MM.1S (cell line): ENCODE data around the gene RELN.

Experiments
- DNase-seq: peaks from one replicate; pipeline ENCODE4 v3.0.0-alpha.2; 2015
- H2AFZ ChIP-seq: fragments of 300-600 bp; sonication (generic); 2 replicates; pipeline ENCODE4 v1.6.0; 2016; ENCODE audit warnings: antibody characterized with exemption, low read length
- H3F3A ChIP-seq: fragments of 300-600 bp; sonication (generic); 2 replicates; pipeline ENCODE4 v1.6.1; 2016; ENCODE audit warnings: mild to moderate bottlenecking, antibody characterized with exemption, low read length, moderate library complexity, mixed read lengths; ENCODE audit not compliant: insufficient read depth
- H3K27ac ChIP-seq: fragments of 300-600 bp; sonication (generic); 2 replicates; pipeline ENCODE4 v1.5.1; 2016; ENCODE audit warnings: mild to moderate bottlenecking, low read length
- H3K27me3 ChIP-seq: fragments of 300-600 bp; sonication (generic); replicated peaks from 2 replicates; pipeline ENCODE4 v1.6.0; 2016; ENCODE audit warnings: low read length; ENCODE audit not compliant: insufficient read depth
- H3K36me3 ChIP-seq: fragments of 300-600 bp; sonication (generic); replicated peaks from 2 replicates; pipeline ENCODE4 v1.6.1; 2016; ENCODE audit warnings: mild to moderate bottlenecking, low read length, mixed read lengths; ENCODE audit not compliant: insufficient read depth
- H3K4me1 ChIP-seq: fragments of 300-600 bp; sonication (generic); 2 replicates; pipeline ENCODE4 v1.6.1; 2016; ENCODE audit warnings: low read length, mixed read lengths
- H3K4me2 ChIP-seq: fragments of 300-600 bp; sonication (generic); 2 replicates; pipeline ENCODE4 v1.6.0; 2016; ENCODE audit warnings: low read depth, low read length
- H3K4me3 ChIP-seq: fragments of 300-600 bp; sonication (generic); 2 replicates; pipeline ENCODE4 v1.5.1; 2016; ENCODE audit warnings: low read length, mixed read lengths
- H3K79me2 ChIP-seq: fragments of 300-600 bp; sonication (generic); 2 replicates; pipeline ENCODE4 v1.6.1; 2016; ENCODE audit warnings: mixed run types, low read length, mixed read lengths
- H3K9ac ChIP-seq: fragments of 300-600 bp; sonication (generic); 2 replicates; pipeline ENCODE4 v1.6.1; 2016; ENCODE audit warnings: low read length, mixed read lengths
- H3K9me2 ChIP-seq: fragments of 300-600 bp; sonication (generic); replicated peaks from 2 replicates; pipeline ENCODE4 v1.6.1; 2016; ENCODE audit warnings: mild to moderate bottlenecking, low read length, mixed read lengths; ENCODE audit not compliant: insufficient read depth
- H3K9me3 ChIP-seq: fragments of 300-600 bp; sonication (generic); replicated peaks from 2 replicates; pipeline ENCODE4 v1.6.1; 2016; ENCODE audit warnings: mild to moderate bottlenecking, low read length, mixed read lengths; ENCODE audit not compliant: insufficient read depth
- H4K20me1 ChIP-seq: fragments of 300-600 bp; sonication (generic); 2 replicates; pipeline ENCODE4 v1.6.1; 2016; ENCODE audit warnings: mild to moderate bottlenecking, low read length, moderate library complexity, mixed read lengths; ENCODE audit not compliant: insufficient read depth
- CTCF ChIP-seq: fragments of 300-600 bp; sonication (generic); IDR thresholded peaks from 2 replicates; pipeline ENCODE4 v1.5.1; 2016; ENCODE audit warnings: antibody characterized with exemption, low read length, mixed read lengths
- EZH2 ChIP-seq: fragments of 300-600 bp; sonication (generic); optimal IDR thresholded peaks from 2 replicates; pipeline ENCODE3; 2017; ENCODE audit warnings: low read depth, mild to moderate bottlenecking, antibody characterized with exemption, low read length, mixed read lengths
- EZH2phosphoT487 ChIP-seq: fragments of 300-600 bp; sonication (generic); IDR thresholded peaks from 2 replicates; pipeline ENCODE4 v1.6.1; 2018; ENCODE audit warnings: antibody characterized with exemption, low read length

RELN gene

GRCh38 chr7:103859709-103860108 lies 129.7 kb downstream of the RELN start:
- no peak overlapping the region for H3K4me2 ChIP-seq
- DNase-seq = no peak
- no peak overlapping the region for H2AFZ ChIP-seq
- no peaks in the 10 kb centered on the region for H3K27me3 ChIP-seq
- no peaks in the 10 kb centered on the region for H3K4me1 ChIP-seq
- no peaks in the 10 kb centered on the region for H3F3A ChIP-seq
- no peak overlapping the region for H3K4me3 ChIP-seq
- no peak overlapping the region for H3K9ac ChIP-seq
- no peak overlapping the region for H3K27ac ChIP-seq
- no peaks in the 10 kb centered on the region for H3K79me2 ChIP-seq
- TF ChIP-seq CTCF = no peak
- TF ChIP-seq EZH2 = no peak
- no peak for TF ChIP-seq EZH2phosphoT487
- H3K36me3 ChIP-seq = no peaks in the 10 kb centered on the region
- no peaks in the 10 kb centered on the region for H4K20me1 ChIP-seq
- H3K9me3 ChIP-seq = no peaks in the 10 kb centered on the region
- H3K9me2 ChIP-seq = no peaks in the 10 kb centered on the region

GRCh38 chr7:103857435-103857834 lies 132.0 kb downstream of the RELN start:
- Histone ChIP-seq H3K9me2 (no peaks in the 10 kb centered on the region), H2AFZ (no peak overlapping the region), H3K9me3 (no peaks in the 10 kb centered on the region), H3K4me2 (no peak overlapping the region), H3K9ac (no peak overlapping the region), H4K20me1 (no peaks in the 10 kb centered on the region), H3K27me3 (no peaks in the 10 kb centered on the region), H3K4me3 (no peak overlapping the region), H3K79me2 (no peaks in the 10 kb centered on the region), H3K36me3 (no peaks in the 10 kb centered on the region), H3K4me1 (no peaks in the 10 kb centered on the region), H3F3A (no peaks in the 10 kb centered on the region), H3K27ac (no peak overlapping the region)
- DNase-seq = no peak
- TF ChIP-seq EZH2 = no peak
- TF ChIP-seq EZH2phosphoT487 = no peak
- TF ChIP-seq CTCF = no peak

GRCh38 chr7:103856929-103857328 lies 132.5 kb downstream of the RELN start:
- Histone ChIP-seq H2AFZ (no peak overlapping the region), H3K9ac (no peak overlapping the region), H3F3A (no peaks in the 10 kb centered on the region), H3K36me3 (no peaks in the 10 kb centered on the region), H3K4me2 (no peak overlapping the region), H3K27ac (no peak overlapping the region), H3K4me3 (no peak overlapping the region), H4K20me1 (no peaks in the 10 kb centered on the region), H3K4me1 (no peaks in the 10 kb centered on the region), H3K27me3 (no peaks in the 10 kb centered on the region), H3K79me2 (no peaks in the 10 kb centered on the region), H3K9me2 (no peaks in the 10 kb centered on the region), H3K9me3 (no peaks in the 10 kb centered on the region)
- TF ChIP-seq CTCF (no peak), EZH2phosphoT487 (no peak), EZH2 (no peak)
- no peak for DNase-seq

GRCh38 chr7:103855671-103856070 lies 133.8 kb downstream of the RELN start:
- Histone ChIP-seq H3K9ac (no peak overlapping the region), H3K79me2 (no peaks in the 10 kb centered on the region), H3K4me1 (no peaks in the 10 kb centered on the region), H4K20me1 (no peaks in the 10 kb centered on the region), H3K9me3 (no peaks in the 10 kb centered on the region), H3K4me3 (no peak overlapping the region), H3K27me3 (no peaks in the 10 kb centered on the region), H3K4me2 (no peak overlapping the region), H3K27ac (no peak overlapping the region), H2AFZ (no peak overlapping the region), H3K9me2 (no peaks in the 10 kb centered on the region), H3K36me3 (no peaks in the 10 kb centered on the region), H3F3A (no peaks in the 10 kb centered on the region)
- no peak for DNase-seq
- TF ChIP-seq EZH2phosphoT487 (no peak), CTCF (no peak), EZH2 (no peak)
